NCI-H510A (cell line): Measurements from ENCODE around the gene ALK.
"Not testable (repeated sequence)": the region's sequence is repeated elsewhere in the genome, so short reads cannot be mapped to it uniquely, and the experiment has no call there.

ENCODE experiments used
- DNase-seq: peaks from one replicate; lab custom pipeline; 2025; lab: John Stamatoyannopoulos, UW

Gene ALK

GRCh38 chr2:29841386-29842004 lies 79.9 kb downstream of the ALK start:
- no peak for DNase-seq

- no peak for DNase-seq
Observed at GRCh38 chr2:29839306-29839705, 82.1 kb downstream of the ALK start.

- DNase-seq: no peak
Observed at GRCh38 chr2:29837925-29838324, 83.5 kb downstream of the ALK start.

GRCh38 chr2:29834624-29835023 lies 86.8 kb downstream of the ALK start:
- DNase-seq: no peak

GRCh38 chr2:29834036-29834540 lies 87.3 kb downstream of the ALK start:
- no peak for DNase-seq

GRCh38 chr2:29831560-29831959 lies 89.8 kb downstream of the ALK start:
- DNase-seq: no peak

- no peak for DNase-seq
Observed at GRCh38 chr2:29829841-29830240, 91.5 kb downstream of the ALK start.

- not testable (repeated sequence) for DNase-seq
Observed at GRCh38 chr2:29824145-29824544, 97.2 kb downstream of the ALK start.

GRCh38 chr2:29821591-29821990 lies 99.8 kb downstream of the ALK start:
- no peak for DNase-seq

GRCh38 chr2:29819570-29819969 lies 101.8 kb downstream of the ALK start:
- DNase-seq: no peak

GRCh38 chr2:29817801-29818680 lies 103.3 kb downstream of the ALK start:
- no peak for DNase-seq

GRCh38 chr2:29817299-29817698 lies 104.1 kb downstream of the ALK start:
- no peak for DNase-seq

GRCh38 chr2:29816651-29817050 lies 104.7 kb downstream of the ALK start:
- DNase-seq: no peak

GRCh38 chr2:29811378-29811777 lies 110.0 kb downstream of the ALK start:
- no peak for DNase-seq

- DNase-seq: no peak
Observed at GRCh38 chr2:29810956-29811355, 110.4 kb downstream of the ALK start.

- DNase-seq: no peak
Observed at GRCh38 chr2:29808321-29808720, 113.1 kb downstream of the ALK start.

GRCh38 chr2:29807082-29807481 lies 114.3 kb downstream of the ALK start:
- DNase-seq: no peak

GRCh38 chr2:29806461-29806860 lies 114.9 kb downstream of the ALK start:
- no peak for DNase-seq

- no peak for DNase-seq
Observed at GRCh38 chr2:29804671-29805070, 116.7 kb downstream of the ALK start.

- no peak for DNase-seq
Observed at GRCh38 chr2:29803537-29803936, 117.8 kb downstream of the ALK start.

GRCh38 chr2:29802986-29803385 lies 118.4 kb downstream of the ALK start:
- DNase-seq: no peak

GRCh38 chr2:29799628-29800027 lies 121.8 kb downstream of the ALK start:
- no peak for DNase-seq

GRCh38 chr2:29797916-29798315 lies 123.5 kb downstream of the ALK start:
- no peak for DNase-seq
